GM23338 (cell line): ENCODE data around the gene APOBEC3A. TPM values are rescaled to one million over a fixed set of nuclear protein-coding genes. Genes with fewer than 3 reads are reported as not detected.

Experiments
- ATAC-seq: fragments of 200-7000 bp; cut with Tn5 transposase; 3 replicates; pipeline ENCODE4 v1.9.1; 2020
- DNase-seq: peaks from one replicate; pipeline ENCODE4 v3.0.0-alpha.2; 2015; ENCODE audit warnings: low spot score
- H2AFZ ChIP-seq: fragments of 200-600 bp; sonication (generic); 2 replicates; pipeline ENCODE4 v1.8.0; 2016; ENCODE audit warnings: antibody characterized with exemption, mild to moderate bottlenecking, moderate library complexity
- H3F3A ChIP-seq: fragments of 200-600 bp; sonication (generic); replicated peaks from 2 replicates; pipeline ENCODE4 v1.8.0; 2017; ENCODE audit warnings: antibody characterized with exemption, mixed run types, low read depth
- H3K27ac ChIP-seq: fragments of 200-600 bp; sonication (generic); 2 replicates; pipeline ENCODE4 v1.6.1; 2016; ENCODE audit warnings: low read depth
- H3K27me3 ChIP-seq: fragments of 200-600 bp; sonication (generic); 2 replicates; pipeline ENCODE4 v1.8.0; 2016; ENCODE audit warnings: mild to moderate bottlenecking, mixed run types, moderate library complexity; ENCODE audit not compliant: insufficient read depth
- H3K36me3 ChIP-seq: fragments of 200-600 bp; sonication (generic); 2 replicates; pipeline ENCODE4 v1.8.0; 2016; ENCODE audit warnings: mild to moderate bottlenecking; ENCODE audit not compliant: insufficient read depth
- H3K4me1 ChIP-seq: fragments of 200-600 bp; sonication (generic); 2 replicates; pipeline ENCODE4 v1.8.0; 2016; ENCODE audit warnings: mild to moderate bottlenecking, moderate library complexity; ENCODE audit not compliant: insufficient read depth
- H3K4me2 ChIP-seq: fragments of 200-600 bp; sonication (generic); 2 replicates; pipeline ENCODE4 v1.7.1; 2017; ENCODE audit warnings: mixed run types
- H3K4me3 ChIP-seq: fragments of 200-600 bp; sonication (generic); 2 replicates; pipeline ENCODE4 v1.6.1; 2016; ENCODE audit warnings: mixed run types
- H3K79me2 ChIP-seq: fragments of 200-600 bp; sonication (generic); replicated peaks from 2 replicates; pipeline ENCODE4 v1.8.0; 2017; ENCODE audit warnings: mild to moderate bottlenecking; ENCODE audit not compliant: insufficient read depth
- H3K9me2 ChIP-seq: fragments of 200-600 bp; sonication (generic); 2 replicates; pipeline ENCODE4 v1.8.0; 2017; ENCODE audit not compliant: insufficient read depth
- H4K20me1 ChIP-seq: fragments of 200-600 bp; sonication (generic); replicated peaks from 2 replicates; pipeline ENCODE4 v1.8.0; 2017; ENCODE audit warnings: mild to moderate bottlenecking; ENCODE audit not compliant: insufficient read depth
- H3K27ac Mint-ChIP-seq: 2 replicates; pipeline ENCODE4 v1.8.0; 2020; ENCODE audit warnings: inconsistent platforms, mild to moderate bottlenecking, moderate library complexity, mixed read lengths
- H3K27me3 Mint-ChIP-seq: 3 replicates; pipeline ENCODE4 v1.8.0; 2022; ENCODE audit warnings: low read depth, mild to moderate bottlenecking, moderate library complexity, mixed read lengths, inconsistent platforms; ENCODE audit not compliant: insufficient read depth, poor library complexity
- H3K36me3 Mint-ChIP-seq: 3 replicates; pipeline ENCODE4 v1.8.0; 2021; ENCODE audit warnings: low read depth, mild to moderate bottlenecking, inconsistent platforms, moderate library complexity, mixed read lengths
- H3K4me1 Mint-ChIP-seq: 3 replicates; pipeline ENCODE4 v1.8.0; 2020; ENCODE audit warnings: mild to moderate bottlenecking, inconsistent platforms, mixed read lengths
- H3K4me3 Mint-ChIP-seq: 3 replicates; pipeline ENCODE4 v1.8.0; 2021; ENCODE audit warnings: moderate library complexity, mild to moderate bottlenecking, inconsistent platforms, mixed read lengths
- H3K9me3 Mint-ChIP-seq: 3 replicates; pipeline ENCODE4 v1.8.0; 2020; ENCODE audit warnings: moderate library complexity, mild to moderate bottlenecking, inconsistent platforms, mixed read lengths
- EZH2 ChIP-seq: fragments of 200-600 bp; sonication (generic); IDR thresholded peaks from one replicate; pipeline ENCODE4 v1.8.0; 2017; ENCODE audit warnings: antibody characterized with exemption, mild to moderate bottlenecking, low read depth; ENCODE audit not compliant: unreplicated experiment
- NANOG ChIP-seq: IDR thresholded peaks from 2 replicates; pipeline ENCODE4 v1.6.1; 2016; ENCODE audit warnings: antibody characterized with exemption, borderline replicate concordance
- ZNF462 ChIP-seq: fragments of 250-450 bp; sonication (Bioruptor Pico); IDR thresholded peaks from 2 replicates; pipeline ENCODE4 v1.5.0; 2020; ENCODE audit warnings: mild to moderate bottlenecking, moderate library complexity
- polyA plus RNA-seq: library from polyadenylated mRNA; unstranded; fragments of >200 nt; fragmentation: Nextera tagmentation; extraction: Ambion mirVana; gene quantifications from 2 replicates; pipeline ENCODE4 v1.2.1, GENCODE V29; 2016
- total RNA-seq: library from RNA; depleted of rRNA; stranded (reverse); fragments of >200 nt; shearing (Covaris generic); gene quantifications from 2 replicates; pipeline ENCODE4 v1.2.3, GENCODE V29; 2014
- TF ChIP-seq, protein P1 (sequence below): IDR thresholded peaks from one replicate; pipeline ENCODE4 v1.6.1; 2018; ENCODE audit warnings: antibody characterized with exemption; ENCODE audit not compliant: unreplicated experiment

APOBEC3A gene
- total and polyA plus RNA-seq, 2 experiments from 2014 or later = 0.21 TPM; not detected in 1

GRCh38 chr22:38964306-38964705 is 6.9 kb downstream of the APOBEC3A start:
- no peaks in the 10 kb centered on the region for H3K9me2 ChIP-seq
- TF ChIP-seq, protein P1, sequence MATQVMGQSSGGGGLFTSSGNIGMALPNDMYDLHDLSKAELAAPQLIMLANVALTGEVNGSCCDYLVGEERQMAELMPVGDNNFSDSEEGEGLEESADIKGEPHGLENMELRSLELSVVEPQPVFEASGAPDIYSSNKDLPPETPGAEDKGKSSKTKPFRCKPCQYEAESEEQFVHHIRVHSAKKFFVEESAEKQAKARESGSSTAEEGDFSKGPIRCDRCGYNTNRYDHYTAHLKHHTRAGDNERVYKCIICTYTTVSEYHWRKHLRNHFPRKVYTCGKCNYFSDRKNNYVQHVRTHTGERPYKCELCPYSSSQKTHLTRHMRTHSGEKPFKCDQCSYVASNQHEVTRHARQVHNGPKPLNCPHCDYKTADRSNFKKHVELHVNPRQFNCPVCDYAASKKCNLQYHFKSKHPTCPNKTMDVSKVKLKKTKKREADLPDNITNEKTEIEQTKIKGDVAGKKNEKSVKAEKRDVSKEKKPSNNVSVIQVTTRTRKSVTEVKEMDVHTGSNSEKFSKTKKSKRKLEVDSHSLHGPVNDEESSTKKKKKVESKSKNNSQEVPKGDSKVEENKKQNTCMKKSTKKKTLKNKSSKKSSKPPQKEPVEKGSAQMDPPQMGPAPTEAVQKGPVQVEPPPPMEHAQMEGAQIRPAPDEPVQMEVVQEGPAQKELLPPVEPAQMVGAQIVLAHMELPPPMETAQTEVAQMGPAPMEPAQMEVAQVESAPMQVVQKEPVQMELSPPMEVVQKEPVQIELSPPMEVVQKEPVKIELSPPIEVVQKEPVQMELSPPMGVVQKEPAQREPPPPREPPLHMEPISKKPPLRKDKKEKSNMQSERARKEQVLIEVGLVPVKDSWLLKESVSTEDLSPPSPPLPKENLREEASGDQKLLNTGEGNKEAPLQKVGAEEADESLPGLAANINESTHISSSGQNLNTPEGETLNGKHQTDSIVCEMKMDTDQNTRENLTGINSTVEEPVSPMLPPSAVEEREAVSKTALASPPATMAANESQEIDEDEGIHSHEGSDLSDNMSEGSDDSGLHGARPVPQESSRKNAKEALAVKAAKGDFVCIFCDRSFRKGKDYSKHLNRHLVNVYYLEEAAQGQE = no peak
- no peak for TF ChIP-seq ZNF462 (CRISPR knock-in tag)
- no peak for TF ChIP-seq EZH2
- TF ChIP-seq NANOG = no peak
- no peak overlapping the region for H3K4me2 ChIP-seq
- Mint-ChIP-seq H3K27me3 (peaks cover 10% of the 10 kb centered on the region), H3K9me3 (no peaks in the 10 kb centered on the region), H3K4me3 (no peak overlapping the region), H3K36me3 (no peaks in the 10 kb centered on the region; the same call in 2 of the 3 replicates), H3K27ac (no peak overlapping the region), H3K4me1 (peaks cover 22% of the 10 kb centered on the region)
- no peaks in the 10 kb centered on the region for H3K27me3 ChIP-seq
- H3K4me3 ChIP-seq = no peak overlapping the region
- no peaks in the 10 kb centered on the region for H3K79me2 ChIP-seq
- H2AFZ ChIP-seq = no peak overlapping the region
- no peaks in the 10 kb centered on the region for H3F3A ChIP-seq
- H3K27ac ChIP-seq = no peak overlapping the region
- no peaks in the 10 kb centered on the region for H3K36me3 ChIP-seq
- H4K20me1 ChIP-seq = no peaks in the 10 kb centered on the region
- no peak for DNase-seq
- H3K4me1 ChIP-seq = no peaks in the 10 kb centered on the region
- ATAC-seq = no peak
